Measurements from ENCODE around the gene TRIP10. TPM values are rescaled to one million over a fixed set of nuclear protein-coding genes. Genes with fewer than 3 reads are reported as not detected.
"Not testable (repeated sequence)": the region's sequence is repeated elsewhere in the genome, so short reads cannot be mapped to it uniquely, and the experiment has no call there.

TRIP10 gene
- total RNA-seq, 2 experiments from 2014 or later, result 29.8 to 31.3 TPM

GRCh38 chr19:6754653-6755463, 15.4 kb downstream of the TRIP10 start:
- Mint-ChIP-seq H3K4me3 (no peak overlapping the region), H3K36me3 (peaks cover 27% of the 10 kb centered on the region), H3K4me1 (peaks cover 10% of the 10 kb centered on the region), H3K27ac (no peak overlapping the region), H3K9me3 (no peaks in the 10 kb centered on the region), H3K27me3 (no peaks in the 10 kb centered on the region)
- DNase-seq, result no peak

GRCh38 chr19:6760606-6761005, 21.1 kb downstream of the TRIP10 start:
- Mint-ChIP-seq H3K36me3 (peaks cover 20% of the 10 kb centered on the region), H3K27me3 (no peaks in the 10 kb centered on the region), H3K4me1 (peaks cover 11% of the 10 kb centered on the region), H3K4me3 (no peak overlapping the region), H3K9me3 (no peaks in the 10 kb centered on the region), H3K27ac (no peak overlapping the region)
- DNase-seq, result no peak

GRCh38 chr19:6761053-6761676, 21.7 kb downstream of the TRIP10 start:
- peak; percentile 29 for DNase-seq
- H3K9me3 Mint-ChIP-seq, result no peaks in the 10 kb centered on the region
- H3K27me3 Mint-ChIP-seq, result no peaks in the 10 kb centered on the region
- H3K4me3 Mint-ChIP-seq, result no peak overlapping the region
- peaks cover 17% of the 10 kb centered on the region for H3K4me1 Mint-ChIP-seq
- peaks cover 20% of the 10 kb centered on the region for H3K36me3 Mint-ChIP-seq
- H3K27ac Mint-ChIP-seq, result no peak overlapping the region

GRCh38 chr19:6762253-6762797, 22.8 kb downstream of the TRIP10 start:
- H3K27ac Mint-ChIP-seq, H3K27me3 Mint-ChIP-seq, H3K9me3 Mint-ChIP-seq, DNase-seq, H3K4me3 Mint-ChIP-seq: not testable (repeated sequence)
- Mint-ChIP-seq H3K4me1 (peaks cover 23% of the 10 kb centered on the region), H3K36me3 (peaks cover 20% of the 10 kb centered on the region)

GRCh38 chr19:6765738-6766356, 26.4 kb downstream of the TRIP10 start:
- no peaks in the 10 kb centered on the region for H3K9me3 Mint-ChIP-seq
- DNase-seq, result no peak

GRCh38 chr19:6766357-6767080, 27.0 kb downstream of the TRIP10 start:
- Mint-ChIP-seq H3K4me3 (peak overlapping the region; percentile 89), H3K27ac (peak overlapping the region; percentile 87), H3K9me3 (no peaks in the 10 kb centered on the region), H3K27me3 (no peaks in the 10 kb centered on the region), H3K36me3 (peaks cover 4% of the 10 kb centered on the region), H3K4me1 (peaks cover 32% of the 10 kb centered on the region)
- DNase-seq, result no peak

More at GRCh38 chr19:6765738-6766356, 26.4 kb downstream of the TRIP10 start:
- peak overlapping the region; percentile 87 for H3K27ac Mint-ChIP-seq
- no peaks in the 10 kb centered on the region for H3K27me3 Mint-ChIP-seq
- peaks cover 10% of the 10 kb centered on the region for H3K36me3 Mint-ChIP-seq
- H3K4me3 Mint-ChIP-seq, result peak overlapping the region; percentile 89
- H3K4me1 Mint-ChIP-seq, result peaks cover 32% of the 10 kb centered on the region

- Mint-ChIP-seq H3K4me1 (peaks cover 35% of the 10 kb centered on the region), H3K27me3 (no peaks in the 10 kb centered on the region), H3K36me3 (peaks cover 2% of the 10 kb centered on the region), H3K4me3 (peak overlapping the region; percentile 89), H3K9me3 (no peaks in the 10 kb centered on the region), H3K27ac (peak overlapping the region; percentile 87)
- no peak for DNase-seq
These were observed 27.5 kb downstream of the TRIP10 start for GRCh38 chr19:6767081-6767356.

GRCh38 chr19:6767357-6768235, 28.1 kb downstream of the TRIP10 start, which contains the start of gene SH2D3A:
Gene SH2D3A, minus strand, starts transcription at chr19:6767435. Its CDS starts 3,687 bp downstream, at chr19:6763748.
- peak within 1 kb of the TSS; percentile 89 for H3K4me3 Mint-ChIP-seq
- no peaks in the 10 kb centered on the region for H3K27me3 Mint-ChIP-seq
- peak within 1 kb of the TSS; percentile 87 for H3K27ac Mint-ChIP-seq
- peaks cover under 1% of the 10 kb centered on the region for H3K36me3 Mint-ChIP-seq
- H3K9me3 Mint-ChIP-seq, result no peaks in the 10 kb centered on the region
- H3K4me1 Mint-ChIP-seq, result peaks cover 40% of the 10 kb centered on the region
- DNase-seq, result peak; percentile 94

GRCh38 chr19:6768236-6768785, 28.8 kb downstream of the TRIP10 start:
- Mint-ChIP-seq H3K4me3 (peak overlapping the region; percentile 89), H3K9me3 (no peaks in the 10 kb centered on the region), H3K27me3 (no peaks in the 10 kb centered on the region), H3K4me1 (peaks cover 40% of the 10 kb centered on the region), H3K27ac (peak overlapping the region; percentile 87), H3K36me3 (peaks cover under 1% of the 10 kb centered on the region)
- DNase-seq, result no peak

GRCh38 chr19:6769006-6769619, 29.6 kb downstream of the TRIP10 start:
- Mint-ChIP-seq H3K4me3 (no peak overlapping the region), H3K4me1 (peaks cover 44% of the 10 kb centered on the region), H3K36me3 (peaks cover 6% of the 10 kb centered on the region), H3K27ac (peak overlapping the region; percentile 42), H3K9me3 (peaks cover 2% of the 10 kb centered on the region), H3K27me3 (no peaks in the 10 kb centered on the region)
- no peak for DNase-seq

GRCh38 chr19:6771648-6772027, 32.2 kb downstream of the TRIP10 start:
- H3K27me3 Mint-ChIP-seq, DNase-seq: not testable (repeated sequence)
- Mint-ChIP-seq H3K27ac (peak overlapping the region; percentile 97), H3K9me3 (peaks cover 14% of the 10 kb centered on the region), H3K4me3 (peak overlapping the region; percentile 97), H3K36me3 (peaks cover 26% of the 10 kb centered on the region), H3K4me1 (peaks cover 44% of the 10 kb centered on the region)

- H3K4me1 Mint-ChIP-seq, result peaks cover 46% of the 10 kb centered on the region
- peak within 1 kb of the TSS; percentile 97 for H3K27ac Mint-ChIP-seq
- H3K27me3 Mint-ChIP-seq, result no peaks in the 10 kb centered on the region
- H3K36me3 Mint-ChIP-seq, result peaks cover 32% of the 10 kb centered on the region
- H3K4me3 Mint-ChIP-seq, result peak within 1 kb of the TSS; percentile 97
- H3K9me3 Mint-ChIP-seq, result peaks cover 14% of the 10 kb centered on the region
- peak; percentile 81 for DNase-seq
These were observed 32.8 kb downstream of the TRIP10 start, which contains the start of gene VAV1 for GRCh38 chr19:6772028-6772865. Gene VAV1, plus strand, starts transcription at chr19:6772708. Its CDS starts 100 bp downstream, at chr19:6772808.

All from activated naive CD8-positive, alpha-beta T cell treated with anti-CD3 and anti-CD28 coated beads for 36 hours (primary cell).